HepG2 (cell line): ENCODE results near the gene LSM12. TPM values are rescaled to one million over a fixed set of nuclear protein-coding genes. Genes with fewer than 3 reads are reported as not detected.
A peak's percentile ranks its signal among the peaks of the same experiment; 100 is the strongest.

ENCODE experiments used
- BCL6 ChIP-seq: IDR thresholded peaks from 2 replicates; pipeline ENCODE4 v1.6.1; 2016; ENCODE audit warnings: missing genetic modification reagents, missing compliant biosample characterization
- CHD4 ChIP-seq: fragments of 200-600 bp; sonication (generic); IDR thresholded peaks from 2 replicates; pipeline ENCODE4 v1.7.0; 2017; ENCODE audit warnings: mild to moderate bottlenecking, low read length, borderline replicate concordance
- DNMT3B ChIP-seq: conservative IDR thresholded peaks from 2 replicates; pipeline ENCODE4 v1.6.1; 2016; ENCODE audit warnings: missing biosample characterization, control low read depth
- E2F2 ChIP-seq: sonication (generic); formaldehyde crosslinking; IDR thresholded peaks from 2 replicates; pipeline ENCODE4 v1.4.0; 2020; ENCODE audit warnings: missing genetic modification reagents, borderline replicate concordance
- FIP1L1 ChIP-seq: fragments of 200-400 bp; formaldehyde crosslinking; IDR thresholded peaks from 2 replicates; pipeline ENCODE4 v1.6.1; 2018; ENCODE audit warnings: low read depth, mild to moderate bottlenecking, low read length, moderate library complexity, borderline replicate concordance; ENCODE audit not compliant: insufficient read depth
- GABPB1 ChIP-seq: IDR thresholded peaks from 2 replicates; pipeline ENCODE4 v1.6.1; 2016; ENCODE audit warnings: mild to moderate bottlenecking, missing genetic modification reagents, moderate library complexity, missing compliant biosample characterization
- IKZF4 ChIP-seq: sonication (generic); formaldehyde crosslinking; IDR thresholded peaks from 2 replicates; pipeline ENCODE4 v1.5.1; 2020; ENCODE audit warnings: borderline replicate concordance, mild to moderate bottlenecking, low read depth, missing genetic modification reagents; ENCODE audit errors: not compliant biosample characterization
- KAT2B ChIP-seq: fragments of 150-350 bp; IDR thresholded peaks from 2 replicates; pipeline ENCODE4 v1.6.1; 2014; ENCODE audit warnings: low read depth, low read length, borderline replicate concordance
- MAFF ChIP-seq: IDR thresholded peaks from 2 replicates; pipeline ENCODE4 v1.6.1; 2011; ENCODE audit warnings: low read depth, low read length, improper control_type of control experiment
- MTA1 ChIP-seq: sonication (generic); formaldehyde crosslinking; IDR thresholded peaks from 2 replicates; pipeline ENCODE4 v1.4.0; 2020; ENCODE audit warnings: missing genetic modification reagents, mild to moderate bottlenecking, borderline replicate concordance
- PREB ChIP-seq: sonication (generic); formaldehyde crosslinking; IDR thresholded peaks from 2 replicates; pipeline ENCODE4 v1.4.0; 2020; ENCODE audit warnings: missing genetic modification reagents
- SP4 ChIP-seq: sonication (generic); formaldehyde crosslinking; IDR thresholded peaks from 2 replicates; pipeline ENCODE4 v1.8.1; 2023; ENCODE audit warnings: mild to moderate bottlenecking, missing genetic modification reagents
- TRIM24 ChIP-seq: sonication (generic); formaldehyde crosslinking; IDR thresholded peaks from 2 replicates; pipeline ENCODE4 v1.8.0; 2022; ENCODE audit warnings: mild to moderate bottlenecking, missing genetic modification reagents
- YY1 ChIP-seq: IDR thresholded peaks from 2 replicates; pipeline ENCODE4 v1.6.1; 2011; ENCODE audit warnings: low read length, low read depth, moderate library complexity, mild to moderate bottlenecking; ENCODE audit not compliant: insufficient read depth, insufficient replicate concordance
- ZBTB20 ChIP-seq: sonication (generic); formaldehyde crosslinking; IDR thresholded peaks from 2 replicates; pipeline ENCODE4 v1.8.1; 2023; ENCODE audit warnings: missing genetic modification reagents, low read depth, mild to moderate bottlenecking, borderline replicate concordance
- ZBTB3 ChIP-seq: sonication (generic); formaldehyde crosslinking; IDR thresholded peaks from 2 replicates; pipeline ENCODE4 v1.4.0; 2020; ENCODE audit warnings: low read depth, mild to moderate bottlenecking, moderate library complexity, missing genetic modification reagents, borderline replicate concordance
- ZNF432 ChIP-seq: sonication (generic); formaldehyde crosslinking; IDR thresholded peaks from 2 replicates; pipeline ENCODE4 v1.5.0; 2020; ENCODE audit warnings: missing genetic modification reagents, mild to moderate bottlenecking, borderline replicate concordance
- ZNF512 ChIP-seq: sonication (generic); formaldehyde crosslinking; IDR thresholded peaks from 2 replicates; pipeline ENCODE4 v1.4.0; 2020; ENCODE audit warnings: mild to moderate bottlenecking, missing genetic modification reagents
- ZNF775 ChIP-seq: sonication (generic); formaldehyde crosslinking; IDR thresholded peaks from 2 replicates; pipeline ENCODE4 v1.4.0; 2020; ENCODE audit warnings: missing genetic modification reagents, mild to moderate bottlenecking, moderate library complexity, borderline replicate concordance
- ZSCAN5A ChIP-seq: sonication (generic); formaldehyde crosslinking; IDR thresholded peaks from 2 replicates; pipeline ENCODE4 v1.8.0; 2022; ENCODE audit warnings: mild to moderate bottlenecking, missing genetic modification reagents, borderline replicate concordance
- polyA plus RNA-seq, 8 experiments: library from polyadenylated mRNA; depleted of rRNA in 3 of 8; stranded (reverse) in 7 of 8; unstranded in 1 of 8; fragments of >200 nt; fragmentation: Illumina TruSeq in 4 of 8; extraction: Trizol in 4 of 8; gene quantifications; 2 replicates each; pipeline versions ENCODE4 v1.2.1 to v1.2.3, GENCODE V29; 2011 to 2016; ENCODE audit warnings: low read depth in 4 of 8, missing spikeins in 1 of 8, mixed read lengths in 1 of 8; ENCODE audit not compliant: insufficient read depth in 1 of 8
- total RNA-seq, 5 experiments: library from RNA; depleted of rRNA; stranded (reverse); fragments of >200 nt; fragmentation: Illumina TruSeq; extraction: Trizol; gene quantifications; 2 replicates each; pipeline ENCODE4 v1.2.3, GENCODE V29; 2016; ENCODE audit warnings: low read depth in 1 of 5

Gene LSM12
- total and polyA plus RNA-seq, 2 of the 13 experiments (the other 11 are each of a cell fraction or from before 2014, with no cell fraction given): 52.8 to 55.7 TPM

GRCh38 chr17:43994272-43995149 lies 72.0 kb downstream of the LSM12 start (continued):
- no peak for TF ChIP-seq ZNF512 (CRISPR knock-in tag)
- no peak for TF ChIP-seq CHD4
- no peak for TF ChIP-seq ZSCAN5A (CRISPR knock-in tag)
- TF ChIP-seq IKZF4 (CRISPR knock-in tag): no peak
- TF ChIP-seq FIP1L1: no peak
- no peak for TF ChIP-seq E2F2
- no peak for TF ChIP-seq DNMT3B (CRISPR knock-in tag)
- TF ChIP-seq BCL6 (CRISPR knock-in tag): no peak
- TF ChIP-seq ZNF432: no peak
- TF ChIP-seq MAFF: no peak
- peak; percentile 52; the same call in 1 of the 2 replicates for TF ChIP-seq GABPB1
- no peak; the same call in 1 of the 2 replicates for TF ChIP-seq ZBTB3
- no peak for TF ChIP-seq ZBTB20 (CRISPR knock-in tag)
- TF ChIP-seq ZNF775 (CRISPR knock-in tag): no peak
- TF ChIP-seq KAT2B: no peak
- TF ChIP-seq SP4: no peak
- TF ChIP-seq YY1: peak; percentile 31
- no peak for TF ChIP-seq PREB (CRISPR knock-in tag)
- TF ChIP-seq MTA1 (CRISPR knock-in tag): peak; percentile 55; the same call in 1 of the 2 replicates
- no peak for TF ChIP-seq TRIM24 (CRISPR knock-in tag)
